Naive thymus-derived CD4-positive, alpha-beta T cell (primary cell): ENCODE results near the gene ANKRD1. TPM values are rescaled to one million over a fixed set of nuclear protein-coding genes. Genes with fewer than 3 reads are reported as not detected.
"Not testable (repeated sequence)": the region's sequence is repeated elsewhere in the genome, so short reads cannot be mapped to it uniquely, and the experiment has no call there.

ENCODE experiments used
- ATAC-seq: fragments of 150-1000 bp; cut with Tn5 transposase; 2 replicates; pipeline ENCODE4 v1.10.0; 2021; ENCODE audit warnings: mild to moderate bottlenecking, moderate library complexity
- CTCF ChIA-PET: fragments of 350-600 bp; sonication (Branson Sonifier 250); formaldehyde crosslinking; loops from one replicate; lab custom pipeline; 2021; ENCODE audit warnings: antibody characterized with exemption; lab: Charles Lee
- POLR2A ChIA-PET: fragments of 350-600 bp; sonication (Branson Sonifier 250); formaldehyde crosslinking; loops from one replicate; lab custom pipeline; 2021; ENCODE audit warnings: antibody characterized with exemption, inconsistent platforms; lab: Charles Lee
- DNase-seq, 9 donors: peaks; one replicate each; pipeline versions ENCODE4 v3.0.0 to v3.0.0-alpha.2; 2020 to 2022; ENCODE audit warnings: mixed read lengths in 1 of 9
- H3K27ac ChIP-seq: one replicate; pipeline ENCODE4 v1.7.0; 2013; ENCODE audit warnings: mild to moderate bottlenecking, low read depth, low read length, moderate library complexity
- H3K27me3 ChIP-seq, 2 donors: one replicate each; pipeline ENCODE4 v1.7.0; 2013; ENCODE audit warnings: low read length in 2 of 2, mild to moderate bottlenecking in 2 of 2, moderate library complexity in 2 of 2; ENCODE audit not compliant: control insufficient read depth in 2 of 2, insufficient read depth in 2 of 2
- H3K36me3 ChIP-seq, 3 experiments: 1 replicate in 2 of 3; 2 replicates in 1 of 3; pipeline ENCODE4 v1.7.0; 2013; ENCODE audit warnings: low read length in 3 of 3, mild to moderate bottlenecking in 3 of 3, moderate library complexity in 1 of 3; ENCODE audit not compliant: insufficient read depth in 3 of 3, control insufficient read depth in 2 of 3
- H3K4me1 ChIP-seq, 2 donors: one replicate each; pipeline ENCODE4 v1.7.0; 2013; ENCODE audit warnings: low read length in 2 of 2, mild to moderate bottlenecking in 2 of 2, moderate library complexity in 1 of 2; ENCODE audit not compliant: control insufficient read depth in 2 of 2, insufficient read depth in 2 of 2
- H3K4me3 ChIP-seq: 2 replicates; pipeline ENCODE4 v1.7.0; 2013; ENCODE audit warnings: mild to moderate bottlenecking, low read length
- H3K9me3 ChIP-seq, 3 experiments: 1 replicate in 2 of 3; 2 replicates in 1 of 3; pipeline ENCODE4 v1.7.0; 2013; ENCODE audit warnings: low read length in 3 of 3; ENCODE audit not compliant: control insufficient read depth in 2 of 3
- H3K27ac Mint-ChIP-seq, 9 donors: one replicate each; pipeline ENCODE4 v1.8.0; 2020 to 2022; ENCODE audit warnings: mixed read lengths in 9 of 9, mild to moderate bottlenecking in 8 of 9, moderate library complexity in 5 of 9, inconsistent platforms in 2 of 9
- H3K27me3 Mint-ChIP-seq, 5 donors: one replicate each; pipeline ENCODE4 v1.8.0; 2021 to 2022; ENCODE audit warnings: mixed read lengths in 5 of 5, mild to moderate bottlenecking in 1 of 5
- H3K36me3 Mint-ChIP-seq, 5 donors: one replicate each; pipeline ENCODE4 v1.8.0; 2020 to 2022; ENCODE audit warnings: mixed read lengths in 5 of 5, mild to moderate bottlenecking in 3 of 5, inconsistent platforms in 1 of 5
- H3K4me1 Mint-ChIP-seq, 7 donors: one replicate each; pipeline ENCODE4 v1.8.0; 2020 to 2022; ENCODE audit warnings: mixed read lengths in 7 of 7, mild to moderate bottlenecking in 3 of 7, inconsistent platforms in 1 of 7
- H3K4me3 Mint-ChIP-seq, 10 donors: one replicate each; pipeline ENCODE4 v1.8.0; 2020 to 2022; ENCODE audit warnings: mild to moderate bottlenecking in 10 of 10, mixed read lengths in 10 of 10, moderate library complexity in 6 of 10, inconsistent platforms in 2 of 10
- H3K9me3 Mint-ChIP-seq, 11 donors: one replicate each; pipeline ENCODE4 v1.8.0; 2020 to 2022; ENCODE audit warnings: mixed read lengths in 11 of 11, mild to moderate bottlenecking in 4 of 11, inconsistent platforms in 1 of 11, moderate library complexity in 1 of 11
- intact Hi-C, 2 donors: fragments of 100-400 bp; cut with micrococcal nuclease; formaldehyde crosslinking; loops; one replicate each; pipeline ENCODE4 v1.15.1; 2023
- polyA plus RNA-seq, 2 donors: library from polyadenylated mRNA; unstranded; fragments of 300-500 nt; fragmentation: Illumina TruSeq; gene quantifications; one replicate each; pipeline ENCODE4 v1.2.3, GENCODE V29; 2021
- total RNA-seq, 6 experiments: library from RNA in 5 of 6; stranded (reverse) in 5 of 6; gene quantifications; 1 replicate in 5 of 6; 2 replicates in 1 of 6; pipeline ENCODE4 v1.2.3 and lab custom pipeline; 2021 to 2026

Gene ANKRD1
- total and polyA plus RNA-seq, 7 experiments from 2014 or later: not detected

DNA sequence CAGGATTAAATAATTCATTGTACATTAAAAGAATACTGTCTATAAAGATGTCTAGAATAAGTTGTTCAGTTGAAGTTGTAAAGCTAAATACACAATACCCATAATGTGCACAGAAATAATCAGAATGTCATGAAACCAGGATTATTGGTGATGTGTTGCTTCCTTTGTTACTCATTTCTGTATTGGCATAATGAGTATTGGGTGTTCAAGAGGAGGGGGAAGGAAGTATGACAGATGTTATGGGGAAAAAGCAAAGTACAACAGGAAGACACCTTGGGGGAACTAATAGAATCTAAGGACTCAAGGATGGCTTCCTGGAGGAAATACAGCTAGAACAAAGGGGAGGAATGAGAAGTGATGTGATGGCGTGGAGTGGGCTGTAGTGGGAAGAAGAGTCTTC, 15.0 kb downstream of the ANKRD1 start:
- H3K36me3 ChIP-seq: peaks cover 4 to 20% (median 6%) of the 10 kb centered on the region in 3 experiments
- H3K4me3 ChIP-seq: no peak overlapping the region
- H3K27ac ChIP-seq: no peak overlapping the region
- Mint-ChIP-seq H3K9me3 (peaks cover 0 to 20% (median 0%) of the 10 kb centered on the region in 11 donors), H3K27me3 (no peaks in the 10 kb centered on the region), H3K4me1 (peaks cover 0 to 11% (median 0%) of the 10 kb centered on the region in 7 donors), H3K36me3 (peaks cover 5 to 60% (median 35%) of the 10 kb centered on the region in 5 donors), H3K27ac (peak overlapping the region in 3 of 9 donors; percentile 5 to 34 (median 14)), H3K4me3 (no peak overlapping the region)
- ChIA-PET CTCF (no interaction called here), POLR2A (interaction anchor here (0.9 kb wide), 1 partner anchor 13 kb away, joined by 3 read pairs; no protein-coding TSS in a partner anchor)
- H3K9me3 ChIP-seq: no peaks in the 10 kb centered on the region
- no peaks in the 10 kb centered on the region for H3K27me3 ChIP-seq
- no peak for ATAC-seq
- no peaks in the 10 kb centered on the region for H3K4me1 ChIP-seq
- no peak for DNase-seq
- intact Hi-C loops: no loop called here

DNA sequence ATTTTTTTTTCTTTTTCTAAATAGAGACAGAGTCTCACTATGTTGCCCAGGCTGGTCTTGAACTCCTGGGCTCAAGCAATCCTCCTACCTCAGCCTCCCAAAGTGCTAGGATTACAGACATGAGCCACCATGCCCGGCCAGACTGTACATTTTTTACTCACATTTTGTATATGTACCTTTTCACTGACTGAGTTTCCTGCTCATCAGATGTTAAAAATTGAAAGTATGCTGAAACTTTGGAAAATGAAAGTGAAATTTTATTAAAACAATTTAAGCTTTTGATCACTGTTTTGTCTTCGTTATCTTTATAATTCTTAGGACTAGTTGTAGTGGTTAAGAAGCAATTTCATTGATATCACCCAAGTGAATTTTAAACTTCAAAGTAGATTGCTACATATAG, 24.0 kb downstream of the ANKRD1 start:
- Mint-ChIP-seq H3K4me3 (peak overlapping the region in 4 of 10 donors; percentile 11 to 63 (median 56)), H3K36me3 (peaks cover 7 to 55% (median 26%) of the 10 kb centered on the region in 5 donors), H3K4me1 (peaks cover 11 to 48% (median 24%) of the 10 kb centered on the region in 7 donors), H3K27ac (peak overlapping the region in 8 of 9 donors; percentile 58 to 83 (median 76))
- H3K9me3 ChIP-seq, POLR2A ChIA-PET, H3K4me3 ChIP-seq, H3K9me3 Mint-ChIP-seq, CTCF ChIA-PET, intact Hi-C loops, ATAC-seq, H3K27me3 Mint-ChIP-seq, DNase-seq, H3K27me3 ChIP-seq: not testable (repeated sequence)
- peaks cover 0 to 12% of the 10 kb centered on the region in 2 donors for H3K4me1 ChIP-seq
- peak overlapping the region; percentile 12 for H3K27ac ChIP-seq
- H3K36me3 ChIP-seq: peaks cover 8 to 45% (median 11%) of the 10 kb centered on the region in 3 experiments

DNA sequence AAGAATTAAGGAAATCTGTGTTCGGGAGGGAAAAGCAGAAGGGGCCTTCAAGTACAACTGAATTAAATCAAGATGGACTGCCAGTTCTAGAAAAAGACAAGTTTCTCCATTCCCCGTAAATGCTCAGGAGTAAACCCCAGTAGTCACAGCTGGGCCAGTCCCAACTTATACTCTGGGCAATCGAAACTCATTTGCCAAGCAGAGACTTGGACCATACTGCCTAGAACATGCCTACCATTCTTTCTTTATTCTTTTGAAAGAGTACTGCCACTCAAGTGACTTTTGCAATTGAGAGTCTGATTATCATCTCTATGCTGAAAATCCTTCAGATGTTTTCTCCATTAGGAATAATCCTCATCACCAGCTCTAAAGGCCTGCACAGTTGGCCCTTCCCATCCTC, 27.7 kb downstream of the ANKRD1 start:
- Histone ChIP-seq H3K36me3 (peaks cover 4 to 57% (median 20%) of the 10 kb centered on the region in 3 experiments), H3K4me3 (no peak overlapping the region), H3K9me3 (no peaks in the 10 kb centered on the region), H3K27me3 (no peaks in the 10 kb centered on the region), H3K4me1 (peaks cover 0 to 12% of the 10 kb centered on the region in 2 donors), H3K27ac (no peak overlapping the region)
- peaks cover 17 to 59% (median 32%) of the 10 kb centered on the region in 5 donors for H3K36me3 Mint-ChIP-seq
- no peaks in the 10 kb centered on the region for H3K27me3 Mint-ChIP-seq
- ChIA-PET CTCF (no interaction called here), POLR2A (interaction anchor here (1.0 kb wide), 1 partner anchor 13 kb away, joined by 3 read pairs; no protein-coding TSS in a partner anchor)
- DNase-seq: no peak
- ATAC-seq: no peak
- peaks cover 14 to 58% (median 33%) of the 10 kb centered on the region in 7 donors for H3K4me1 Mint-ChIP-seq
- H3K27ac Mint-ChIP-seq: peak overlapping the region in 1 of 9 donors; percentile 64
- intact Hi-C loops: no loop called here
- no peaks in the 10 kb centered on the region for H3K9me3 Mint-ChIP-seq
- H3K4me3 Mint-ChIP-seq: no peak overlapping the region

DNA sequence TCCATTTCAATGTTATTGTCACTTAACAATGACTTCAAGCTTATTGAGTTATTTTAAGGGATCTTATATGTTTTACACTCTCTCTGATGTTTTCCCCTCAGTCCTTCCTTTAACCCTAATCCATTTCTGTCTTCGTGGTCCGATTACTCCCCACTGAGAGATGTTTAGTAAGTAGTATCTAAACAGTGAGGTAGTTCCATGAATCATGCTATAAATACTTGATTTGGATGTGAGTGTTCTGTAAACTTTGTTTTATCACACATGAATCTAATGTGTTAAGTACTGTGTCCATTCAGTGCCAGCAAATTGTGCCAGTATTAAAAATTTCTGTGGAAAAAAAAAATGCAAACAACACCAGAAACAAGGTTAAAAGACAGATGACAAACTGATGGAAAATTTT, 30.5 kb downstream of the ANKRD1 start:
- peaks cover 25 to 67% (median 37%) of the 10 kb centered on the region in 5 donors for H3K36me3 Mint-ChIP-seq
- Histone ChIP-seq H3K4me3 (no peak overlapping the region), H3K36me3 (peaks cover 3 to 77% (median 31%) of the 10 kb centered on the region in 3 experiments), H3K27me3 (no peaks in the 10 kb centered on the region), H3K4me1 (no peaks in the 10 kb centered on the region), H3K9me3 (no peaks in the 10 kb centered on the region), H3K27ac (no peak overlapping the region)
- no peak overlapping the region for H3K4me3 Mint-ChIP-seq
- DNase-seq: no peak
- CTCF ChIA-PET: no interaction called here
- H3K27ac Mint-ChIP-seq: peak overlapping the region in 1 of 9 donors; percentile 51
- H3K27me3 Mint-ChIP-seq: no peaks in the 10 kb centered on the region
- POLR2A ChIA-PET: no interaction called here
- no peak for ATAC-seq
- H3K9me3 Mint-ChIP-seq: no peaks in the 10 kb centered on the region
- intact Hi-C loops: no loop called here
- peaks cover 0 to 40% (median 22%) of the 10 kb centered on the region in 7 donors for H3K4me1 Mint-ChIP-seq

DNA sequence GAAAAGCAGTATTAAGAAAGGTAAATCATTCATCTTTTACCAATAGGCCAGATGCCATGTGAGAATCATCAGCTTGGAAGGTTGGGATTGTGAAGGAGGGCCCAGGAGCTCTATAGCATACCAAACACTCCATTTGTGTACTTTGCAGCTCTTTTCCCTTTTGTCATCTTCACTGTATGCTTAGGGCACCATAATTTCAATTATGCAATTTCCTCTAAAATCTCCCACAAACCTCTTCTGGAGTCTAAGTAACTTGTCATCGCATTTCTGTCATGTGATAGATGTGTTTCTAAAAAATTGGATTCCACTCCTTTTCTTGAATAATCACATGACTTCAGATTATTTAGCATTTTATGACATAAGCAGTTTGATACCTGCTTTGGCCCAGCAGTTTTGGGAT, 31.3 kb downstream of the ANKRD1 start:
- no peak overlapping the region for H3K27ac Mint-ChIP-seq
- intact Hi-C loops: loop anchor here in 1 of 2 donors (10.0 kb wide), 1 partner anchor 745 kb away; the partner anchor contains the start of gene PPP1R3C
- H3K4me3 ChIP-seq: no peak overlapping the region

DNA sequence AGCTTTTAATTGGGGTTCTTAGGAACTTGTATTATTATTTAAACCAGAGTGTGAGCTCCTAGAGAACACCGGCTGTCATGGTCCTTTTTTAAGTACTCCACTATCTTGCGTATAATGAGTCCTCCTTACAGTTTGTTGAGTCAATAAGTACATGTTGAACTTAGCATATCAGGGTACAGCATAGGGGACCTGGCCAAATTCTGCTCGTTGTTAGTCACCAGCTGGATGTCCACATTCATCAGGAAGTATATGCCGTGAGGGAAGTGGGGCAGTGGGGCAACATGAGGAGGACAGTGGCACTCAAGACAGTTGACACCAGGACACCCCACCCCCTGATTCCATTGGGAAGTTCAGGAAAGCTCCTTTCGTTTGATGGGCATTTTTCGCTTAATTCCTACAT, 32.5 kb downstream of the ANKRD1 start:
- H3K4me3 ChIP-seq: no peak overlapping the region
- H3K4me3 Mint-ChIP-seq: no peak overlapping the region
- intact Hi-C loops: loop anchor here in 1 of 2 donors (10.0 kb wide), 1 partner anchor 746 kb away; the partner anchor contains the start of gene PPP1R3C
- H3K36me3 ChIP-seq: peaks cover 7 to 74% (median 27%) of the 10 kb centered on the region in 3 experiments
- no peak overlapping the region for H3K27ac Mint-ChIP-seq
- CTCF ChIA-PET: interaction anchor here (0.6 to 1.8 kb wide), 2 partner anchors 9 to 19 kb away, joined by 3 to 10 read pairs; no protein-coding TSS in a partner anchor
- POLR2A ChIA-PET: no interaction called here
- no peak overlapping the region for H3K27ac ChIP-seq
- DNase-seq (no peak), ATAC-seq (no peak)
- H3K9me3 Mint-ChIP-seq: no peaks in the 10 kb centered on the region
- H3K36me3 Mint-ChIP-seq: peaks cover 21 to 66% (median 41%) of the 10 kb centered on the region in 5 donors
- H3K27me3 Mint-ChIP-seq: no peaks in the 10 kb centered on the region
- H3K27me3 ChIP-seq: no peaks in the 10 kb centered on the region
- no peaks in the 10 kb centered on the region for H3K9me3 ChIP-seq
- H3K4me1 Mint-ChIP-seq: peaks cover 0 to 30% (median 10%) of the 10 kb centered on the region in 7 donors
- no peaks in the 10 kb centered on the region for H3K4me1 ChIP-seq

More for the DNA sequence above, 31.3 kb downstream of the ANKRD1 start:
- Histone ChIP-seq H3K27me3 (no peaks in the 10 kb centered on the region), H3K4me1 (no peaks in the 10 kb centered on the region), H3K36me3 (peaks cover 7 to 75% (median 27%) of the 10 kb centered on the region in 3 experiments), H3K27ac (no peak overlapping the region), H3K9me3 (no peaks in the 10 kb centered on the region)
- POLR2A ChIA-PET: no interaction called here
- Mint-ChIP-seq H3K4me1 (peaks cover 0 to 38% (median 20%) of the 10 kb centered on the region in 7 donors), H3K9me3 (no peaks in the 10 kb centered on the region), H3K27me3 (no peaks in the 10 kb centered on the region), H3K4me3 (no peak overlapping the region), H3K36me3 (peaks cover 25 to 70% (median 38%) of the 10 kb centered on the region in 5 donors)
- CTCF ChIA-PET: no interaction called here
- no peak for ATAC-seq
- no peak for DNase-seq
